Measurements from ENCODE around the gene AP5Z1. TPM values are rescaled to one million over a fixed set of nuclear protein-coding genes. Genes with fewer than 3 reads are reported as not detected.

Gene AP5Z1
- total RNA-seq, 1 donor from 2014 or later = 12.3 TPM

DNA sequence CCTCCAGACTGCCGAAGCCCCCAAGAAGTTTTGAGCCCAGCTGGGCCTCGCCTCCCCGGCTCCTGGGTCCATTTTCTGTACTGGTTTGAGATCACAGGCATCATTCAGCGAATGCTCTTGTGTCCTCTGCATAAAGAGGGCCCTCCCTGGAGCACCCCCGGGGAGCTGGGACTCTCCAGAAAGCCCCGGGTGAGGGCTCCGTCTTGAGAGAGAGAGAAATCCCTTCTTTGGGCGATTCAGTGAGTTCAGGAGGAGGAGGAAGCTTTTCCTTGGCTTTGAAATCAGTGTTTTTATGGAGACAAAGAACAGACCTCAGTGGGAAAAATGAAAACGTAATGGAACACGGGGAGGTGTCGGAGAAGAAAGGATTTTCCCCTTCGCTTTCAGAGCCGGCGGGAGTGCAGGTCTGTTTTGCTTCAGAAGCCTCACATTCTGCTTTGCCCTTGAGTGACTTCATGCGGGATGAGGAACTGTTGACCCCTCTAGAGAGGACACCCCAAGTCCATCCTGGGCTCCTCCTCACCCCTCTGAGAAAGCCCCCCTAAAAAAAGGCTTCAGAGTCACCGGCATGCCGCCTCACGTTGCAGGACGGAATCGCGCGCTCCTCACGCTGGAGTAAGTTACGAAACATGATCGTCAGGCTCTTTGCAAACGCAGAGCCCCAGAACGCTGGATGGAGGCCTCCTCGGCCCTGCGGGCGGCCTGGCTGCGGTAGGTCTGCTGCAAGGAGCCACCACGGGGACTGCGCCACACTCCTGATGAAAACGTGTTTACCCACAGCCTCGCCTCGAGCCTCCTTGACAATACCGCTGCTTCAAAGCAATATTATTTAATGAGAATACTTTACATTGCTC lies 8.5 kb upstream of the AP5Z1 start:
- DNase-seq = no peak

- no peak for DNase-seq
Measured at GRCh38 chr7:4768597-4769569, 6.5 kb upstream of the AP5Z1 start.

- DNase-seq = no peak
Measured at GRCh38 chr7:4769761-4770160, 5.7 kb upstream of the AP5Z1 start.

- no peak for DNase-seq
Measured at GRCh38 chr7:4770886-4771285, 4.5 kb upstream of the AP5Z1 start.

DNA sequence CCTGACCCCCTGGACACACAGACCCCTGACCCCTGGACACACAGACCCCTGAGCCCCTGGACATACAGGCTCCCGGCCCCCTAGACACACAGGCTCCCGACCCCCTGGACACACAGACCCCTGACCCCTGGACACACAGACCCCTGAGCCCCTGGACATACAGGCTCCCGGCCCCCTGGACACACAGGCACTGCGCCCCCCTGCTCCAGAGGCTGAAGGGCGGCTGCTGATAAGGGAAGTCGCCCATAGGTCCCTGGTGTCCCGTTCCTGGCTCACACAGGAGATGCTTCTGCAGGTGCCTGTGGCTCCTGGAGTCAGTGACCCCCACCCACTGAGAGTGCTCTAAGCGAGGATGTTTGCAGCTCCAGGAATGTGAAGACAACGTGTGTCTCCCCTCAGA lies 3.7 kb upstream of the AP5Z1 start:
- DNase-seq = no peak

DNA sequence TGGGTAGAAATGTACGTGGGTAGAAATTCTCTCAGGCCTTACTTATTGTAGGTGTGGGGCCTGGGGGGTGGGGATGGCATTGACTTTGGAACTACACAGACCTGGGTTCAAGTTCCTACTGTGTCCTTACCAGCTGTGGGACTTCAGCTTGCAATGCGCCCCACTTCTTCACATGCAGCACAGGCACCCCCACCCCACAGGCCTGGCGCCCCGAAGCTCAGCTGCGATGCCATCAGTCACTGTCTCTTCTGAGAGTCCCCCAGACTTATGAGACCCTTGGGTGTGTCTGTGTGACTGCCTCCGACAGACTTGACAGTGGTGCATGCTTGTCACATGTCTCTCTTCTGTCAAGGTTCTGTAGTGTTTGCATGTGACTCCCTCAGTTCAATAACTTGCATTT lies 3.1 kb upstream of the AP5Z1 start:
- no peak for DNase-seq

- DNase-seq = no peak
Measured at GRCh38 chr7:4774007-4774406, 1.4 kb upstream of the AP5Z1 start.

DNA sequence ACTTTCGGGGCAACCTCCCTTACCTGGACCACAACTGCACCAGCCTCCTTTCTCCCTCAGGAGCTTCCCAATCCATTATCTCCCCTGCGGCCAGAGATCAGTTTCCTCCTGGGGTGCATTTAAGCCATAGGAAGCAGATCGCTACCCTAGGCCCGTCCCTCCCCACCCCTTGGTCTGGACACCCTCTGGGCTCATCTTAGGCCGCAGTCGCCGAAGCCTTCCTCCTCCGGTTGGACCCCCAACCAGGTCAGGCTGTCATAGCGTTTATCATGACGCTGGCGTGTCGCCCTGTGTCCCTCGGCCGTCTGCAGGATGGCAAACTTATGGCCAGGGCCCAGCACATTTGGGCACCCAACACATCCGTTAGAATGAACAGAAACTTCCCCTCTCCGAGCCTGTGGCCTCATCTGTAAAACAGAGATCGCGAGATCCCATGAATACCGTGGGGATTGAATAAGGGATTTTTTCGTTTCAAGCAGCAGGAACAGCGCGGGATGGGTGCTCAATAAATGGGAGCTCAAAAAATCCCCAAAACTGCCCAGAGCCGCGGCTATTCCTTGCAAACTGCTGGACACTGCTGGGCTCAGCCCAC lies 669 bp upstream of the AP5Z1 start:
- DNase-seq = peak; percentile 82

GRCh38 chr7:4775848-4776623 lies 613 bp downstream of the AP5Z1 start:
- peak; percentile 24 for DNase-seq

GRCh38 chr7:4779118-4779517 lies 3.7 kb downstream of the AP5Z1 start:
- DNase-seq = no peak

DNA sequence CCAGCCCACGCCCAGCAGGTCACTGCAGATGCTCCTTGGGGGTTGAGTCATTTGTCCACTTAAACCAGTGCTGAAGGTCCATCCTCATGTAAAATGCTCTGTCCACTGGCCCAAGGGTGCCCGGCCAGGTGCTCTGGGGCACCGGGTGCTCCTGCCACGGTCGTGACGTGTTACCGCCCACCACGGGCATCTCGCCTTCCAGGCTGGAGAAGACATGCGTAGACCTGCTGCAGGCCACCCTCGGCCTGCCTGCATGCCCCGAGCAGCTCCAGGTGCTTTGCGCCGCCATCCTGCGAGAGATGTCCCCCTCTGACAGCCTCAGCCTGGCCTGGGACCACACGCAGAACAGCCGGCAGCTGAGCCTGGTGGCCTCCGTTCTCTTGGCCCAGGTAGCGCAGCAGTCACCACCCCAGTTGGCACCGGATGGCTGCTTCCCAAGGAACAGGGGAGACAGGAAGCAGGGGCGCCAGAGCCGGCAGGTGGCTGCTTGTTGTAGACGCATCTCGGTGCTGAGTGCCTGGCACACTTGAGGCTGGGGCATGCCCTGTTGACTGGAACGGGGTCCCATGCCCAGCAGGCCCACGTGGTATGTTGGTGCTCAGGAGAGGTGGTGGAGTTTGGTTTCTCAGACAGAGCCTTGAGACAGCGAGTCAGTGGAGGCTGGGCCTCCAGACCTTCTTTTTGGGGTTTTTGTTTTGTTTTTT lies 6.1 kb downstream of the AP5Z1 start:
- DNase-seq = no peak

- DNase-seq = no peak
Measured at GRCh38 chr7:4782333-4783291, 7.2 kb downstream of the AP5Z1 start.

GRCh38 chr7:4783292-4783652 lies 7.8 kb downstream of the AP5Z1 start:
- DNase-seq = no peak

GRCh38 chr7:4783762-4784351 lies 8.4 kb downstream of the AP5Z1 start:
- no peak for DNase-seq

DNA sequence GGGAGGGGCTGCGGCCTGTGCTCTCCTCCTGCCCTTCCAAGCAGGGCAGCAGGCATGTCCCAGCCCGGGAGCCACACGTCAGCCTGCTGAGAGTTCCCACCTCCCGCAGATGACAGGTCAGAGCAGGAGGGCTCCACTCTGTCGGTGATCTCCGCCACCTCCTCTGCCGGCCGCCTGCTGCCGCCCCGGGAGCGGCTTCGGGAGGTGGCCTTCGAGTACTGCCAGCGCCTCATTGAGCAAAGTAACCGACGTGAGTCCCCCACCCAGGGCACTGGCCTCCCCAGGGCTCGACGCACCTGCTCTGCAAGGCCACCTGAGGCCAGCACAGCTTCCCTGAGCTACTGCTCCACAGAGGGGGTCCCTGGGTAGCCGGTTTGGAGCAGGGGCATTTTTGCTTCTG lies 9.4 kb downstream of the AP5Z1 start:
- no peak for DNase-seq

GRCh38 chr7:4785371-4785770 lies 9.9 kb downstream of the AP5Z1 start:
- DNase-seq = no peak

DNA sequence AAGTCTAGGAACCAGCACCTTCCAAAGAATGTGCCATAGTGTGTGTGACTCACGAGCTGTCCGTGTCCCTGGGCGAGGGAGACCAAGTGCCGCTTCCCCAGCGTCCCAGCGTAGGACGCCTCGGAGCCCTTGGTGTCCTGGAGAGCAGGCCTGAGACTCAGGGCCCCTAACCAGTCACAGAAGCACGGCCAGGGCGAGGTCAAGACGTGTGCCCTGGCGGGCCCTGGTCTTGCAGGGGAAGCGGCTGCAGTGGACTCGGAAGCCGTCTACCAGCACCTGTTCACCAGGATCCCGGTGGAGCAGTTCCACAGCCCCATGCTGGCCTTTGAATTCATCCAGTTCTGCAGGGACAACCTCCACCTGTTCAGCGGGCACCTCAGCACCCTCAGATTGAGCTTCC lies 10.6 kb downstream of the AP5Z1 start:
- DNase-seq = no peak

DNA sequence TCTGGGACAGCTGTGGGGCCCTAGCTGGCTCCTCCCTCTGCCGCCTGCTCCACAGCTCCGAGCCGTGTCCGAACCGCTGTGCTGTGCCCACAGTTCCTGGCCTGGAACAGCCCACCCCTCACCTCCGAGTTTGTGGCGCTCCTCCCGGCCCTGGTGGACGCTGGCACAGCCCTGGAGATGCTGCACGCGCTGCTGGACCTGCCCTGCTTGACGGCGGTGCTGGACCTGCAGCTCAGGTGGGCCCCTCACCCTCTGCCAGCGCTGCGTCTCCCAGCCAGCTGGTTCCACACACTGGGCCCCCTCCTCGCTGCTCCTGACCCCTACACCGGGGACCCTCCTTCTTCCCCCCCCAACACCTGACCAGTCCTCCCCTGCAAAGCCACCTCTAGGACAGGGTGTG lies 12.1 kb downstream of the AP5Z1 start:
- no peak for DNase-seq

DNA sequence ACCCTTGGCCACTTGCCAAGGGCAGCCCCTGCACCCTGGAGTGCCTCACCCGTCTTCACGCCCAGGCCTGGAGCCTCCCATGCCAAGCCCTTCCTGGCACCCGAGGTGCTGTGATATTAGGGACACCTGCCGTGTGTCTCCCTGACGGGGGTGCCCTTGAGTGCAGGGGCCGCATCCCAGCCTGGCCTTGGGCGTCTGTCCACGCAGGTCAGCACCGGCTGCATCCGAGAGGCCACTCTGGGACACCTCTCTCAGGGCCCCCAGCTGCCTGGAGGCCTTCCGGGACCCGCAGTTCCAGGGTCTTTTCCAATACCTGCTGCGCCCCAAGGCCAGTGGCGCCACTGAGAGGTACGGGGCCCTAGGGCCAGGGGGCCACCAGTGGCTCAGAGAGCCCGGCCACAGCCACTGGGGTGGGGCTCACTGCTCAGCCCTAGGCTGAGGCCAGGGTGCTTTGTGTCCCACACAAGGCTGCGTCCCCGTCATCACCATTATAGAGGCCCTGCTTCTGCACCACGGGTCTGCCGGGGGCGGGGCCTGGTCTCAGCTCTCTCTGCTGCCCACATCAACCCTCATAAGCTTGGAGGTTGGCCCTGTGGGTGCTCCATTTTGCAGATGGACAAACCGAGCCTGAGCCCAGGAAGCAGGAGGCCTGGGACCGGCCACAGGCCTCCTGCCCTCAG lies 12.7 kb downstream of the AP5Z1 start:
- no peak for DNase-seq
